ENCODE measurements around the gene TACO1. TPM values are rescaled to one million over a fixed set of nuclear protein-coding genes. Genes with fewer than 3 reads are reported as not detected.

The TACO1 gene
- total and polyA plus RNA-seq, 4 donors, result 11.1 to 20.7 (median 17.5) TPM

GRCh38 chr17:63626551-63627180 lies 26.0 kb downstream of the TACO1 start:
- no peaks in the 10 kb centered on the region for H3K27me3 ChIP-seq (ENCODE audit: control insufficient read depth in 3 of 3, insufficient read depth in 3 of 3, low read length in 2 of 3)
- 48 to 61% methylated on average over 4 of the region's 4 CpGs for WGBS, 2 donors

GRCh38 chr17:63629627-63630026 lies 28.9 kb downstream of the TACO1 start:
- Histone ChIP-seq H3K9ac (ENCODE audit: insufficient read depth in 1 of 2, low read length in 2 of 2) (no peak overlapping the region), H3K36me3 (ENCODE audit: control insufficient read depth in 4 of 4, insufficient read depth in 4 of 4, low read length in 4 of 4) (peaks cover 0 to 11% (median 7%) of the 10 kb centered on the region in 4 donors), H3K27me3 (ENCODE audit: control insufficient read depth in 3 of 3, insufficient read depth in 3 of 3, low read length in 2 of 3) (no peaks in the 10 kb centered on the region), H3K27ac (ENCODE audit: low read depth in 1 of 2, low read length in 1 of 2) (peak overlapping the region in 1 of 2 donors; percentile 67), H3K4me1 (ENCODE audit: control insufficient read depth in 5 of 5, insufficient read depth in 5 of 5, low read length in 5 of 5) (peaks cover 8 to 34% (median 12%) of the 10 kb centered on the region in 5 donors), H3K9me3 (ENCODE audit: control insufficient read depth in 4 of 4, insufficient read depth in 3 of 4, low read length in 3 of 4) (no peaks in the 10 kb centered on the region), H3K4me3 (no peak overlapping the region)
- ATAC-seq (ENCODE audit: insufficient read depth, low FRiP score) (no peak), DNase-seq (no peak)
- no peak for TF ChIP-seq CTCF (IDR thresholded peaks at IDR 0.05; ENCODE audit: control extremely low read depth, extremely low read depth)
- WGBS, 2 donors, result 54 to 63% methylated on average over 1 of the region's 1 CpG

More at GRCh38 chr17:63626551-63627180, 26.0 kb downstream of the TACO1 start:
- Histone ChIP-seq H3K4me3 (no peak overlapping the region), H3K9ac (ENCODE audit: insufficient read depth in 1 of 2, low read length in 2 of 2) (peak overlapping the region in 1 of 2 donors; percentile 4), H3K9me3 (ENCODE audit: control insufficient read depth in 4 of 4, insufficient read depth in 3 of 4, low read length in 3 of 4) (no peaks in the 10 kb centered on the region), H3K27ac (ENCODE audit: low read depth in 1 of 2, low read length in 1 of 2) (peak overlapping the region in 1 of 2 donors; percentile 72), H3K36me3 (ENCODE audit: control insufficient read depth in 4 of 4, insufficient read depth in 4 of 4, low read length in 4 of 4) (peaks cover 0 to 2% (median 0%) of the 10 kb centered on the region in 4 donors), H3K4me1 (ENCODE audit: control insufficient read depth in 5 of 5, insufficient read depth in 5 of 5, low read length in 5 of 5) (peaks cover 8 to 39% (median 18%) of the 10 kb centered on the region in 5 donors)
- DNase-seq (peak; percentile 36 to 88 (median 84)), ATAC-seq (ENCODE audit: insufficient read depth, low FRiP score) (no peak)
- TF ChIP-seq CTCF (IDR thresholded peaks at IDR 0.05; ENCODE audit: control extremely low read depth, extremely low read depth), result no peak

GRCh38 chr17:63631062-63631461 lies 30.4 kb downstream of the TACO1 start:
- no peak for TF ChIP-seq CTCF (IDR thresholded peaks at IDR 0.05; ENCODE audit: control extremely low read depth, extremely low read depth)
- Histone ChIP-seq H3K27me3 (ENCODE audit: control insufficient read depth in 3 of 3, insufficient read depth in 3 of 3, low read length in 2 of 3) (no peaks in the 10 kb centered on the region), H3K9me3 (ENCODE audit: control insufficient read depth in 4 of 4, insufficient read depth in 3 of 4, low read length in 3 of 4) (no peaks in the 10 kb centered on the region), H3K9ac (ENCODE audit: insufficient read depth in 1 of 2, low read length in 2 of 2) (no peak overlapping the region), H3K4me3 (no peak overlapping the region), H3K27ac (ENCODE audit: low read depth in 1 of 2, low read length in 1 of 2) (peak overlapping the region in 1 of 2 donors; percentile 68), H3K4me1 (ENCODE audit: control insufficient read depth in 5 of 5, insufficient read depth in 5 of 5, low read length in 5 of 5) (peaks cover 8 to 36% (median 10%) of the 10 kb centered on the region in 5 donors), H3K36me3 (ENCODE audit: control insufficient read depth in 4 of 4, insufficient read depth in 4 of 4, low read length in 4 of 4) (peaks cover 4 to 11% (median 8%) of the 10 kb centered on the region in 4 donors)
- no peak for ATAC-seq (ENCODE audit: insufficient read depth, low FRiP score)
- no peak for DNase-seq
- 81 to 88% methylated on average over 3 of the region's 3 CpGs for WGBS, 2 donors
